GM19239 (cell line): ENCODE data around the gene SOX8.

ENCODE experiments used
- DNase-seq: peaks from one replicate; pipeline ENCODE4 v3.0.0; 2011; ENCODE audit warnings: low spot score; ENCODE audit not compliant: insufficient read length
- FAIRE-seq: peaks from 2 replicates; lab custom pipeline; 2011; peaks lifted over from hg19 to GRCh38; lab: Jason Lieb, UNC

Gene SOX8

GRCh38 chr16:984736-985636 is 3.4 kb downstream of the SOX8 start:
- DNase-seq (no peak), FAIRE-seq (no peak)

- FAIRE-seq (no peak), DNase-seq (no peak)
Measured at GRCh38 chr16:985646-986400, 4.3 kb downstream of the SOX8 start.

GRCh38 chr16:986411-986810 is 4.8 kb downstream of the SOX8 start:
- DNase-seq, result no peak
- no peak for FAIRE-seq

- no peak for DNase-seq
- no peak for FAIRE-seq
Measured at GRCh38 chr16:986925-987582, 5.5 kb downstream of the SOX8 start.

- FAIRE-seq, result no peak
- DNase-seq, result no peak
Measured at GRCh38 chr16:987906-988305, 6.3 kb downstream of the SOX8 start.

- no peak for DNase-seq
Measured at GRCh38 chr16:988471-989353, 7.1 kb downstream of the SOX8 start.

GRCh38 chr16:989354-989814 is 7.8 kb downstream of the SOX8 start:
- FAIRE-seq (no peak), DNase-seq (no peak)

More at GRCh38 chr16:988471-989353, 7.1 kb downstream of the SOX8 start:
- no peak for FAIRE-seq

GRCh38 chr16:990516-991291 is 9.1 kb downstream of the SOX8 start:
- no peak for DNase-seq
- FAIRE-seq, result no peak

- FAIRE-seq (no peak), DNase-seq (no peak)
Measured at GRCh38 chr16:991345-991744, 9.8 kb downstream of the SOX8 start.

GRCh38 chr16:991773-992172 is 10.2 kb downstream of the SOX8 start:
- FAIRE-seq (no peak), DNase-seq (no peak)

- DNase-seq (no peak), FAIRE-seq (no peak)
Measured at GRCh38 chr16:993731-994130, 12.2 kb downstream of the SOX8 start.

GRCh38 chr16:995087-995486 is 13.5 kb downstream of the SOX8 start:
- FAIRE-seq, result no peak
- no peak for DNase-seq

- FAIRE-seq (no peak), DNase-seq (no peak)
Measured at GRCh38 chr16:995783-996182, 14.2 kb downstream of the SOX8 start.

GRCh38 chr16:996681-997080 is 15.1 kb downstream of the SOX8 start:
- DNase-seq (no peak), FAIRE-seq (no peak)

- DNase-seq (no peak), FAIRE-seq (no peak)
Measured at GRCh38 chr16:997440-998051, 16.0 kb downstream of the SOX8 start.

- DNase-seq, result no peak
- no peak for FAIRE-seq
Measured at GRCh38 chr16:998211-998610, 16.6 kb downstream of the SOX8 start.

- FAIRE-seq, result no peak
- DNase-seq, result no peak
Measured at GRCh38 chr16:998615-999014, 17.0 kb downstream of the SOX8 start.

GRCh38 chr16:999677-1000076 is 18.1 kb downstream of the SOX8 start:
- DNase-seq (no peak), FAIRE-seq (no peak)

GRCh38 chr16:1000608-1001007 is 19.0 kb downstream of the SOX8 start:
- DNase-seq (no peak), FAIRE-seq (no peak)
